Endodermal cell (in vitro differentiated cells): Measurements from ENCODE around the gene BHLHE23. TPM values are rescaled to one million over a fixed set of nuclear protein-coding genes. Genes with fewer than 3 reads are reported as not detected.

Source experiments
- DNase-seq: peaks from one replicate; pipeline ENCODE4 v3.0.0-alpha.2; 2017
- H3K27ac ChIP-seq: 2 replicates; pipeline ENCODE4 v1.5.1; 2013; ENCODE audit warnings: mild to moderate bottlenecking, low read depth, low read length, moderate library complexity
- H3K27me3 ChIP-seq: 2 replicates; pipeline ENCODE4 v1.6.1; 2013; ENCODE audit warnings: mild to moderate bottlenecking, low read length, moderate library complexity; ENCODE audit not compliant: insufficient read depth, control insufficient read depth, poor library complexity, severe bottlenecking
- H3K36me3 ChIP-seq: 2 replicates; pipeline ENCODE4 v1.7.0; 2013; ENCODE audit warnings: mild to moderate bottlenecking, low read length, moderate library complexity; ENCODE audit not compliant: control insufficient read depth, insufficient read depth
- H3K4me1 ChIP-seq: one replicate; pipeline ENCODE4 v1.7.0; 2013; ENCODE audit warnings: low read length; ENCODE audit not compliant: control insufficient read depth, insufficient read depth
- H3K4me3 ChIP-seq: 2 replicates; pipeline ENCODE4 v1.5.1; 2013; ENCODE audit warnings: mild to moderate bottlenecking, low read length, moderate library complexity
- H3K9ac ChIP-seq: 2 replicates; pipeline ENCODE4 v1.6.1; 2013; ENCODE audit warnings: mild to moderate bottlenecking, low read length, moderate library complexity; ENCODE audit not compliant: poor library complexity, severe bottlenecking; ENCODE audit errors: extremely low read depth
- H3K9me3 ChIP-seq: 2 replicates; pipeline ENCODE4 v1.6.1; 2013; ENCODE audit warnings: mild to moderate bottlenecking, low read length, moderate library complexity; ENCODE audit not compliant: control insufficient read depth
- H3K27ac Mint-ChIP-seq: 2 replicates; pipeline ENCODE4 v1.8.0; 2020; ENCODE audit warnings: mixed read lengths
- H3K27me3 Mint-ChIP-seq: 2 replicates; pipeline ENCODE4 v1.8.0; 2021; ENCODE audit warnings: mild to moderate bottlenecking, mixed read lengths; ENCODE audit not compliant: insufficient read depth
- H3K36me3 Mint-ChIP-seq: 2 replicates; pipeline ENCODE4 v1.8.0; 2020; ENCODE audit warnings: low read depth, mixed read lengths
- H3K4me1 Mint-ChIP-seq: 2 replicates; pipeline ENCODE4 v1.8.0; 2020; ENCODE audit warnings: mixed read lengths
- H3K4me3 Mint-ChIP-seq: 2 replicates; pipeline ENCODE4 v1.8.0; 2020; ENCODE audit warnings: mild to moderate bottlenecking, moderate library complexity, mixed read lengths
- H3K9me3 Mint-ChIP-seq: 2 replicates; pipeline ENCODE4 v1.8.0; 2020; ENCODE audit warnings: mild to moderate bottlenecking, mixed read lengths
- WGBS, 2 experiments: methylation state at CpG; one replicate each; pipeline versions ENCODE4 v1.1.5 to v1.1.7; 2013; ENCODE audit warnings: missing lambda C conversion rate in 2 of 2, mixed read lengths in 1 of 2; ENCODE audit not compliant: insufficient coverage in 1 of 2, insufficient read length in 1 of 2; 5-methylcytosine and 5-hydroxymethylcytosine counted together
- total RNA-seq, 2 donors: library from RNA; stranded (reverse); fragmentation: NEBNext Ultra II Directional in 1 of 2; extraction: Animal tissue kit (Norgen Biotek cat#: 25700) in 1 of 2; gene quantifications; 2 replicates in 1 of 2; 3 replicates in 1 of 2; pipeline ENCODE4 v1.2.1, GENCODE V29; 2021
- TF ChIP-seq, protein P1 (sequence below): fragments of 200-600 bp; sonication (generic); conservative IDR thresholded peaks from 2 replicates; pipeline ENCODE4 v1.5.0; 2021; ENCODE audit warnings: antibody characterized with exemption, mild to moderate bottlenecking

Gene BHLHE23
- total RNA-seq, 2 donors from 2014 or later, result not detected

DNA sequence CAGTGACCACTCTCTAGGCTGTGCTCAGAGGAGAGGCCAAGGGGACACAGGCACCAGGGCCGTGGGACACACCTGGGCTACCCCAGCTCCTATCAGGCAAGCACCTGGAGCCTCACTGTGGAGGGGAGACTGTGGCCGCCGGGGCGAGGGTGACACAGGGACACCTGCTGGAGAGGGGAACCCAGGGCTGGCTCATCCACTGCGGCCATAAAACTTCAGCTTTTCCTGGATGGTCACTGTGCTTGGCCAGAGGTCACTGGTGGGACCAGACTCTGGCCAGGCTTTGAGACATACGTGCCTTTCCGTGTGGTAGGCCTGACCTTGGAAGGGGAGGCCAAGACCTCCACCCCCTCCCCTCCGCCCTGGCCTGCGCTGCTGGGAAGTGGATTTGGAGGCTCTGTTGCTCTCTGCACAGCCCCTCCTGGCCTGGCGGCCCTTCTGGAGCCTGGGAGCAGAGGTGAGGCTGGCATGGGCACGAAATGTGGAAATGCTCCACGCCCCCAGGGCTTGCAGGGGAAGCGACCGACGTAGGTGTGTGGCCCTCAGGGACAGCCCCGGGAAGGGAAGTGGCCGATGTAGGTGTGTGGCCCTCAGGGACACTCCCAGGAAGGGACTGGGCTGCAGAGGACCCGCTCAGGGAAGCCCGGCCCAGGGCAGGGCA, 42.9 kb upstream of the BHLHE23 start:
- no peaks in the 10 kb centered on the region for H3K27me3 ChIP-seq
- DNase-seq, result no peak
- Mint-ChIP-seq H3K36me3 (no peaks in the 10 kb centered on the region), H3K27me3 (peaks cover 11% of the 10 kb centered on the region), H3K4me1 (peaks cover 3% of the 10 kb centered on the region), H3K9me3 (peaks cover 18% of the 10 kb centered on the region), H3K4me3 (no peak overlapping the region), H3K27ac (no peak overlapping the region)
- H3K27ac ChIP-seq, result no peak overlapping the region
- no peaks in the 10 kb centered on the region for H3K9me3 ChIP-seq
- no peaks in the 10 kb centered on the region for H3K36me3 ChIP-seq
- TF ChIP-seq, protein P1, sequence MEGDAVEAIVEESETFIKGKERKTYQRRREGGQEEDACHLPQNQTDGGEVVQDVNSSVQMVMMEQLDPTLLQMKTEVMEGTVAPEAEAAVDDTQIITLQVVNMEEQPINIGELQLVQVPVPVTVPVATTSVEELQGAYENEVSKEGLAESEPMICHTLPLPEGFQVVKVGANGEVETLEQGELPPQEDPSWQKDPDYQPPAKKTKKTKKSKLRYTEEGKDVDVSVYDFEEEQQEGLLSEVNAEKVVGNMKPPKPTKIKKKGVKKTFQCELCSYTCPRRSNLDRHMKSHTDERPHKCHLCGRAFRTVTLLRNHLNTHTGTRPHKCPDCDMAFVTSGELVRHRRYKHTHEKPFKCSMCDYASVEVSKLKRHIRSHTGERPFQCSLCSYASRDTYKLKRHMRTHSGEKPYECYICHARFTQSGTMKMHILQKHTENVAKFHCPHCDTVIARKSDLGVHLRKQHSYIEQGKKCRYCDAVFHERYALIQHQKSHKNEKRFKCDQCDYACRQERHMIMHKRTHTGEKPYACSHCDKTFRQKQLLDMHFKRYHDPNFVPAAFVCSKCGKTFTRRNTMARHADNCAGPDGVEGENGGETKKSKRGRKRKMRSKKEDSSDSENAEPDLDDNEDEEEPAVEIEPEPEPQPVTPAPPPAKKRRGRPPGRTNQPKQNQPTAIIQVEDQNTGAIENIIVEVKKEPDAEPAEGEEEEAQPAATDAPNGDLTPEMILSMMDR, result no peak
- H3K4me1 ChIP-seq, result peaks cover 7% of the 10 kb centered on the region
- no peak overlapping the region for H3K4me3 ChIP-seq
- no peak overlapping the region for H3K9ac ChIP-seq
- 89 to 93% methylated on average over 14 to 19 of the region's 19 CpGs for WGBS, 2 experiments

DNA sequence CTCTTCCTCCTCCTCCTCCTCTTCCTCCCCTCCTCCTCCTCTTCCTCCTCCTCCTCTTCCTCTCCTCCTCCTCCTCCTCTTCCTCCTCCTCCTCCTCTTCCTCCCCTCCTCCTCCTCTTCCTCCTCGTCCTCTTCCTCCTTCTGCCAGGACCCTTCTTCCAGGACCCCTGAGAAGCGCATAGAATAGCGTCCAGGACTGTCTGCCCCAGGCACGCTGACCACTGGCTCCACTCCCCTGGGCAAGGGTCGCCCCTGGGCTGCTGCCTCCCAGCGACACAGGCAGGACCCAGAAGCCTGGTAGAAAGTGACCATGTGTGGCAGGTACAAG, 42.4 kb upstream of the BHLHE23 start:
- TF ChIP-seq, protein P1, result no peak
- Histone ChIP-seq H3K27ac (no peak overlapping the region), H3K36me3 (no peaks in the 10 kb centered on the region), H3K27me3 (no peaks in the 10 kb centered on the region), H3K9me3 (no peaks in the 10 kb centered on the region), H3K9ac (no peak overlapping the region), H3K4me3 (no peak overlapping the region), H3K4me1 (peaks cover 7% of the 10 kb centered on the region)
- Mint-ChIP-seq H3K27ac (no peak overlapping the region), H3K27me3 (peaks cover 11% of the 10 kb centered on the region), H3K9me3 (peaks cover 18% of the 10 kb centered on the region), H3K36me3 (no peaks in the 10 kb centered on the region), H3K4me1 (peaks cover 3% of the 10 kb centered on the region), H3K4me3 (no peak overlapping the region)
- DNase-seq, result no peak
- WGBS, 2 experiments, result 83 to 90% methylated on average over 5 to 6 of the region's 6 CpGs

DNA sequence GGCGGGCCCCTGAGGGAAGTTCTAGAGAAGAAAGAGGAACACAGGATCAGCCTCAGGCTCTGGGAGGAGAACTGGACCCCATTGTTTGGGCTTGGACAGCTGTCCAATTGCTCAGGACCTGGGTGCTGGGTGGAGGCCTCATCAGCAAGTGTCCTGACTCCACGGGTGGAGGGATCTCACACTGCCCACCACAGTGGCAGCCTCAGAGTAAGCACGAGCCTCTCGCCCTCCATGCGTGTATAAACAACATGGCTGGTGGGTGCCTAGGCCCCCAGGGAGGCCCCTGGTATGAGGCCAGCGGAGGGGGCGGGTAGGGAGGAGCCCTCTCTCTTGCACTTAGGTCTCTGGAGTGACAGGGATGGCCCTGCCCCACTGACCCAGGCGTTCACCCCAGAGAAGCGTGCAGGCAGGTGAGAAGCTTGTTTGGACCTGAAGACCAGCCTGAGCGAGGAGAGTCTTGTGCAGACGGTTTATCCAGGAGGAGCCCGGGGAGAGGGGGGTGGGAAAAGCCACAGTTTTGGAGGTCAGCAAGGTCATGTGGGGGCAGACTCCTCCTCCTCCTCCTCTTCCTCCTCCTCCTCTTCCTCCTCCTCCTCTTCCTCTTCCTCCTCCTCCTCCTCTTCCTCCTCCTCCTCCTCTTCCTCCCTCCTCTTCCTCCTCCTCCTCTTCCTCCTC, 41.9 kb upstream of the BHLHE23 start:
- no peak overlapping the region for H3K27ac Mint-ChIP-seq
- TF ChIP-seq, protein P1, result no peak
- H3K36me3 ChIP-seq, result no peaks in the 10 kb centered on the region
- H3K4me1 Mint-ChIP-seq, result peaks cover 3% of the 10 kb centered on the region
- peaks cover 7% of the 10 kb centered on the region for H3K4me1 ChIP-seq
- no peak overlapping the region for H3K27ac ChIP-seq
- no peak overlapping the region for H3K4me3 Mint-ChIP-seq
- no peaks in the 10 kb centered on the region for H3K36me3 Mint-ChIP-seq
- H3K9me3 Mint-ChIP-seq, result peaks cover 18% of the 10 kb centered on the region
- peaks cover 11% of the 10 kb centered on the region for H3K27me3 Mint-ChIP-seq
- WGBS, 2 experiments, result 93 to 96% methylated on average over 6 to 11 of the region's 12 CpGs
- no peaks in the 10 kb centered on the region for H3K9me3 ChIP-seq
- DNase-seq, result no peak
- H3K27me3 ChIP-seq, result no peaks in the 10 kb centered on the region
- no peak overlapping the region for H3K9ac ChIP-seq
- H3K4me3 ChIP-seq, result no peak overlapping the region
